HG03565 (cell line): ENCODE results near the gene DLD.

Experiments used
- ATAC-seq: cut with Tn5 transposase; IDR thresholded peaks from one replicate; pipeline ENCODE4 v1.9.1; 2021; ENCODE audit warnings: mild to moderate bottlenecking, moderate library complexity; ENCODE audit not compliant: unreplicated experiment

Gene DLD

DNA sequence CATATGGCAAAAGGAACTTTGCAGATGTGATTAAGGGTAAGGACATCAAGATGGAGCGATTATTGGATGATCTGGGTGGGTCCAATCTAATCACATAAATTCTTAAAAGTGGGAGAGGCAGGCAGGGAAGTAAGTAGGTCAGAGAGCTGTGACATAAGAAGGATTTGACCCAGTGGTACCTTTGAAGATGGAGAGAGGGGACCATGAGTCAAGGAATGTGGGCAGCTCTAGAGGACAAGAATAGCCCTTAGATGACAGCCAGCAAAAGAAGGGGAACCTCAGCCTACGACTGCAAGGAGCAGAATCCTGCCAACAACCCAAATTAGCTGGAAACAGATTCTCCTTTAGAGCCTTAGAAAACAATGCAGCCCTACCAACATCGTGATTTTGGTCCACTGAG lies 77.5 kb downstream of the DLD start:
- no peak for ATAC-seq

- no peak for ATAC-seq
Observed at GRCh38 chr7:107969856-107970255, 78.9 kb downstream of the DLD start.
